ENCODE results near the gene FRS3. TPM values are rescaled to one million over a fixed set of nuclear protein-coding genes. Genes with fewer than 3 reads are reported as not detected.

FRS3 gene
- total and polyA plus RNA-seq, 9 donors, result 1.00 to 8.4 (median 6.2) TPM

DNA sequence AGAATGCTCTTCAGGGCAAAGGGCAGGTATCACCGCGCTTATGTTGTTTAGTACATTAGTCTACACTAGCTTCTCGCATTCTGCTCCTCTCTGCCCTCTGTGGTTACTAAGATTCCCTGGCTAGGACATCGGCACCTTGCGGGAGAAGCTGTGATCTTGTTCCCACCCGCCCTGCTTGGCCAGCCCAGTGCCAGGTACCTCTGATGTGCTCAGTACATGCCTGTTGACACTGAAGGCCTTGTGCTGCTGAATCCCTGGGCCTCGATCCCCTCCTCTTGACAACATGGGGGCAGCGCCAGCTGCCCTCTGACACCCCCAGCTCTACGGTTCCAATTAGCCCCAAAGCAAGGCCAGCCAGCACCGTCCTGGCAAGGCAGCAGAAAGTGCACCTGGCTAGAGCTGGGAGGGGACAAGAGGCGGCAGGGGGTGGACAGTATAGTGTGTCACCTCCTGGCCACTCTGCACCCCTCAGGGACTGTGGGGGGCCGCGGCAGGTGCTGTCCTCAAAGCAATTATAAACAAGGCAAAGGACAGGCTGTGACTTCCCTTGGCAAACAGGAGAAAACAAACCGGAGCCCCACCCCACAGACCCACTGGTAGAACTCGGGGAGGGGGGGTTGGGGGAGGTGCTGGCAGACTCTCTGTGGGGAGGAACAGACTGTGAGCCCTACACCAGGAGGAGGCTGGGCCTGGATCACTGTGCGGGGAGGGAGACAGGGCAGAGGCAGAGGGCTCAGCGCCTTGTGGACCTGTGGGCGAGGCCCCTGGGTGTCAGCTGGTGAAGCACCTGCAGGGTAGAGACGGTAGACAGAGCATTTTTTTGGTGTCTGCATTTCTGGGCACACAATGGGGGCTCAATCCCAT, 51.4 kb downstream of the FRS3 start:
- TF ChIP-seq, protein P1, sequence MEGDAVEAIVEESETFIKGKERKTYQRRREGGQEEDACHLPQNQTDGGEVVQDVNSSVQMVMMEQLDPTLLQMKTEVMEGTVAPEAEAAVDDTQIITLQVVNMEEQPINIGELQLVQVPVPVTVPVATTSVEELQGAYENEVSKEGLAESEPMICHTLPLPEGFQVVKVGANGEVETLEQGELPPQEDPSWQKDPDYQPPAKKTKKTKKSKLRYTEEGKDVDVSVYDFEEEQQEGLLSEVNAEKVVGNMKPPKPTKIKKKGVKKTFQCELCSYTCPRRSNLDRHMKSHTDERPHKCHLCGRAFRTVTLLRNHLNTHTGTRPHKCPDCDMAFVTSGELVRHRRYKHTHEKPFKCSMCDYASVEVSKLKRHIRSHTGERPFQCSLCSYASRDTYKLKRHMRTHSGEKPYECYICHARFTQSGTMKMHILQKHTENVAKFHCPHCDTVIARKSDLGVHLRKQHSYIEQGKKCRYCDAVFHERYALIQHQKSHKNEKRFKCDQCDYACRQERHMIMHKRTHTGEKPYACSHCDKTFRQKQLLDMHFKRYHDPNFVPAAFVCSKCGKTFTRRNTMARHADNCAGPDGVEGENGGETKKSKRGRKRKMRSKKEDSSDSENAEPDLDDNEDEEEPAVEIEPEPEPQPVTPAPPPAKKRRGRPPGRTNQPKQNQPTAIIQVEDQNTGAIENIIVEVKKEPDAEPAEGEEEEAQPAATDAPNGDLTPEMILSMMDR (IDR thresholded peaks at IDR 0.05), result no peak
- no peak for TF ChIP-seq POLR2A (IDR thresholded peaks at IDR 0.05)
- no peak for TF ChIP-seq EP300 (IDR thresholded peaks at IDR 0.05)
- intact Hi-C loops (cut with DNase I), result no loop called here
- 79 to 84% (median 81%) methylated on average over 19 of the region's 19 CpGs for WGBS, 3 donors
- Histone ChIP-seq H3K4me1 (ENCODE audit: insufficient read depth) (no peaks in the 10 kb centered on the region), H3K27me3 (no peaks in the 10 kb centered on the region), H3K9me3 (no peaks in the 10 kb centered on the region), H3K27ac (no peak overlapping the region), H3K36me3 (no peaks in the 10 kb centered on the region), H3K4me3 (no peak overlapping the region)
- DNase-seq, result no peak

DNA sequence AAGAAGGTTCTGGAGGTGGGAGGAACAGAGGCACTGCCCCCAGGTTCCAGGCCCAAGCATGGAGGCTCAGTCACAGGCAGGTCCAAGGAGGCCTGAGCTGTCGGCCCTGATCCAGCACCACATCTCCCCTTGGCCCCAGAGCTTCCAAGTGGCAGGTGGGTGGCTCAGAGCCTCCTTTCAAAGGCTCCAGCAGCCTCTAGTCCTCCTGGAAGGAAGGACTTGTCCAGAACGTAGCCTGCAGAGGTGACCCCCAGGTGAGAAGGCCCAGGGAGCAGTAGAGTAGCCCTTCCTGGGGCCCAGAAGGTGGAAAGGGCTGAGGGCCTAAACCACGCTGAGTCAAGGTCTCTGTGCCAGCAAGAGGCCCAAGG, 52.0 kb downstream of the FRS3 start:
- Histone ChIP-seq H3K9me3 (no peaks in the 10 kb centered on the region), H3K4me1 (ENCODE audit: insufficient read depth) (no peaks in the 10 kb centered on the region), H3K27me3 (no peaks in the 10 kb centered on the region), H3K27ac (no peak overlapping the region), H3K36me3 (no peaks in the 10 kb centered on the region), H3K4me3 (no peak overlapping the region)
- no peak for DNase-seq
- 84 to 93% (median 88%) methylated on average over 3 of the region's 3 CpGs for WGBS, 3 donors
- TF ChIP-seq EP300 (IDR thresholded peaks at IDR 0.05) (no peak), POLR2A (IDR thresholded peaks at IDR 0.05) (no peak)
- TF ChIP-seq, protein P1 (IDR thresholded peaks at IDR 0.05), result no peak
- intact Hi-C loops (cut with DNase I), result no loop called here

DNA sequence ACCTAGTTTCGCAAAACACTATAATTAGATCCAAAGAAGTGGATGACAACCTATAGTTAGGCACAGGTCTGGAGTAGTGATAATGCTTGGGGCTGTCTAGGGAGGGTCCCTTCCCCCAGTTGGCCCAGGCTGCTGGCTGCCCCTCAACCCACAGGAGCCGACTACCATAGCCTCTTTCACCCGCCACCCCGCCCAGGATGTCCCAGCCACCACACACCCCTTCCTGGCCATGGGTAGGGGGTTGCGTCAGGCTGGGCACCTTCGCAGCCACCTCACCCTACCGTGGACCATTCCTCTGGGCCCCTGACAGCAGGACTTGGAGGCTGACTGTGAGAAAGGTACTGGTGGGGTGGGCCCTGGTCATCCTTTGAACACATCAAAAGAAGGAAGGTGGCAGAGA, 52.8 kb downstream of the FRS3 start:
- Histone ChIP-seq H3K9me3 (no peaks in the 10 kb centered on the region), H3K4me3 (no peak overlapping the region), H3K4me1 (ENCODE audit: insufficient read depth) (no peaks in the 10 kb centered on the region), H3K36me3 (no peaks in the 10 kb centered on the region), H3K27ac (no peak overlapping the region), H3K27me3 (no peaks in the 10 kb centered on the region)
- intact Hi-C loops (cut with DNase I), result no loop called here
- TF ChIP-seq EP300 (IDR thresholded peaks at IDR 0.05) (no peak), POLR2A (IDR thresholded peaks at IDR 0.05) (no peak)
- TF ChIP-seq, protein P1 (IDR thresholded peaks at IDR 0.05), result no peak
- DNase-seq, result no peak
- WGBS, 3 donors, result 82 to 91% (median 86%) methylated on average over 7 of the region's 7 CpGs

DNA sequence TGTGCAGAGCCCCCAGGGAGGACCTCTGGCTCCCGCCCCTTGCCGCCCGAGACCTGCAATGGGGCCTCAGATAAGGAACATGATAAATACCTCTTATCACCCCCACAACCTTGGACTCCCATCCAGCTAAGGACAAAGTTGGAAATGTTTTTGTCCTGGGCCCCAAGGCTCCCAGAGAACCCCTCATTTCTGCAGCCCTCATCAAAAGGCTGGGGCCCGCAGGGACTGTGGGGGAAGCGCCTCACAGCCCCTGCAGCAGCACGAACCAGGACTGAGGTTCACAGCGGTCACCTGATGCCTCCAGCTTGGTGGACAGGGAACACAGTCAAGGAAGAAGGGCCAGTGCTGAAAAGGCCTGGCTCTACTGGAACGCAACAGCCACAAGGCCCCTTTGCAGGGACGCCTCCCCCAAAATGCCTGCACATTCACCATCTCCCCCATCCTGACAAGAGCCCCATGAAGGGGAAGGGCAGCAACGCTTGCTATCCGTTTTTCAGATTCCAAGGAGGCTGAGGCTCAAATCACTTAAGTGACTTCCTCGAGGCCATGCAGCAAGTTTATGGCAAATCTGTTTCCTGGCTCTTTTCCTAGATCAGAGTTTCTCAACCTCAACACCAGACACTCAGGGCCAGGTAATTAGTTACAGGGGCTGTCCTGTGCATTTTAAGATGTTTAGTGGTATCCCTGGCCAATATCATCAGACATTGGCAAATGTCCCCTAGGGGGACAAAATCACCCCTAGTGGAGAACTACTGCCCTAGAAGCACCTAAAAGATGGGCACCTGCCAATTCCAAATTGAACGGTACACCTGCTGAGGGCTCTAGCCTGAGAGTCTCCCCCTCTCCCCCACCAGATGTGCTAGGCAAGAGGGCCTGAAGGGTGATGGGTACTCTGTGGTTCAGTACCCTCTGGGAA, 54.9 kb downstream of the FRS3 start:
- TF ChIP-seq EP300 (IDR thresholded peaks at IDR 0.05), result no peak
- TF ChIP-seq, protein P1 (IDR thresholded peaks at IDR 0.05), result no peak
- no peak for TF ChIP-seq POLR2A (IDR thresholded peaks at IDR 0.05)
- H3K36me3 ChIP-seq, result no peaks in the 10 kb centered on the region
- DNase-seq, result no peak
- H3K4me3 ChIP-seq, result no peak overlapping the region
- no peaks in the 10 kb centered on the region for H3K9me3 ChIP-seq
- WGBS, 3 donors, result 77 to 85% (median 84%) methylated on average over 13 of the region's 13 CpGs
- no peaks in the 10 kb centered on the region for H3K27me3 ChIP-seq
- intact Hi-C loops (cut with DNase I), result no loop called here
- no peaks in the 10 kb centered on the region for H3K4me1 ChIP-seq (ENCODE audit: insufficient read depth)
- no peak overlapping the region for H3K27ac ChIP-seq
